Esophagus muscularis mucosa (tissue), 4 donors: ENCODE measurements around the gene NEK11. TPM values are rescaled to one million over a fixed set of nuclear protein-coding genes. Genes with fewer than 3 reads are reported as not detected.

ENCODE experiments used
- DNase-seq: peaks from one replicate; pipeline ENCODE4 v3.0.0-alpha.2; 2017; ENCODE audit errors: extremely low spot score
- H3K27ac ChIP-seq, 4 donors: fragments of 200-600 bp; sonication (generic); replicated peaks in 1 of 4; 1 replicate in 3 of 4; 2 replicates in 1 of 4; pipeline ENCODE4 v1.5.1; 2016 to 2019; ENCODE audit warnings: mild to moderate bottlenecking in 1 of 4
- H3K27me3 ChIP-seq, 4 donors: fragments of 200-600 bp; sonication (generic); one replicate each; pipeline versions ENCODE4 v1.5.1 to v1.6.0; 2016 to 2019
- H3K36me3 ChIP-seq, 4 donors: fragments of 200-600 bp; sonication (generic); one replicate each; pipeline ENCODE4 v1.5.1; 2016 to 2019
- H3K4me1 ChIP-seq, 4 donors: fragments of 200-600 bp; sonication (generic); one replicate each; pipeline ENCODE4 v1.5.1; 2016 to 2019
- H3K4me3 ChIP-seq, 4 donors: fragments of 200-600 bp; sonication (generic); 1 replicate in 2 of 4; 2 replicates in 2 of 4; pipeline ENCODE4 v1.5.1; 2016 to 2019; ENCODE audit warnings: mild to moderate bottlenecking in 4 of 4, moderate library complexity in 1 of 4
- H3K9me3 ChIP-seq, 4 donors: fragments of 200-600 bp; sonication (generic); 1 replicate in 3 of 4; 2 replicates in 1 of 4; pipeline ENCODE4 v1.5.1; 2016 to 2019
- CTCF ChIP-seq, 3 experiments: fragments of 200-600 bp in 2 of 3; fragments of 450-650 bp in 1 of 3; sonication (generic) in 2 of 3; IDR thresholded peaks; one replicate each; pipeline ENCODE4 v1.5.1; 2017 to 2019; ENCODE audit warnings: antibody characterized with exemption in 3 of 3, mild to moderate bottlenecking in 2 of 3, moderate library complexity in 1 of 3
- EP300 ChIP-seq: sonication (generic); formaldehyde crosslinking; IDR thresholded peaks from one replicate; pipeline ENCODE4 v1.6.1; 2017; ENCODE audit warnings: antibody characterized with exemption
- POLR2A ChIP-seq: fragments of 450-650 bp; IDR thresholded peaks from one replicate; pipeline ENCODE4 v1.6.1; 2017; ENCODE audit warnings: antibody characterized with exemption, moderate library complexity, mild to moderate bottlenecking, low read depth
- POLR2AphosphoS5 ChIP-seq, 2 donors: sonication (generic); formaldehyde crosslinking; IDR thresholded peaks; one replicate each; pipeline ENCODE4 v1.6.1; 2017; ENCODE audit warnings: antibody characterized with exemption in 2 of 2
- WGBS: methylation state at CpG from one replicate; pipeline ENCODE4 v1.1.5; 2018; 5-methylcytosine and 5-hydroxymethylcytosine counted together
- intact Hi-C: fragments of 100-400 bp; cut with DNase I; formaldehyde crosslinking; loops from one replicate; pipeline ENCODE4 v1.15.1; 2023
- small RNA-seq, 3 donors: library from RNA; depleted of rRNA; stranded (forward); fragments of <200 nt; gene quantifications; one replicate each; pipeline ENCODE3, GENCODE V24; 2016
- total RNA-seq, 4 donors: library from RNA; depleted of rRNA; stranded (reverse); fragments of >200 nt; gene quantifications; one replicate each; pipeline versions ENCODE4 v1.1.0 to v1.2.1, GENCODE V29; 2016

Gene NEK11
- total RNA-seq, 4 donors from 2014 or later: 5.4 to 12.0 (median 6.8) TPM

GRCh38 chr3:131396170-131396569 is 369.5 kb downstream of the NEK11 start:
- no peak for DNase-seq
- Histone ChIP-seq H3K9me3 (no peaks in the 10 kb centered on the region), H3K4me3 (no peak overlapping the region), H3K4me1 (no peaks in the 10 kb centered on the region), H3K36me3 (no peaks in the 10 kb centered on the region), H3K27me3 (no peaks in the 10 kb centered on the region), H3K27ac (no peak overlapping the region)
- no peak for TF ChIP-seq POLR2A
- no peak for TF ChIP-seq EP300
- no peak for TF ChIP-seq CTCF (IDR thresholded peaks at IDR 0.05)
- TF ChIP-seq POLR2AphosphoS5 (IDR thresholded peaks at IDR 0.05): peak in 1 of 2 donors; percentile 11
- intact Hi-C loops: no loop called here

- DNase-seq: no peak
- H3K4me1 ChIP-seq: no peaks in the 10 kb centered on the region
- intact Hi-C loops: no loop called here
- TF ChIP-seq CTCF (IDR thresholded peaks at IDR 0.05) (no peak), POLR2A (no peak), POLR2AphosphoS5 (IDR thresholded peaks at IDR 0.05) (no peak), EP300 (no peak)
- 75% methylated on average over 4 of the region's 4 CpGs for WGBS
- no peaks in the 10 kb centered on the region for H3K27me3 ChIP-seq
- no peaks in the 10 kb centered on the region for H3K36me3 ChIP-seq
- no peaks in the 10 kb centered on the region for H3K9me3 ChIP-seq
- no peak overlapping the region for H3K27ac ChIP-seq
- no peak overlapping the region for H3K4me3 ChIP-seq
Measured at GRCh38 chr3:131397889-131398288, 371.2 kb downstream of the NEK11 start.

Small RNAs within 50 kb of the gene (small RNA-seq; reads per million reads assigned to genes)
- gene RNU6-726P: 0 reads per million in 3 donors

Other genes with a start within 250 kb of the NEK11 start
- 10 to 100 TPM; 32.1 to 52.3 (median 35.0) TPM for gene ATP2C1, start 132.8 kb upstream of the NEK11 start, total RNA-seq
- 1 to 10 TPM; 2.8 to 4.6 (median 4.1) TPM for gene ASTE1, start 52 bp upstream of the NEK11 start, total RNA-seq